Skeletal muscle satellite cell (primary cell): ENCODE results near the gene RREB1. TPM values are rescaled to one million over a fixed set of nuclear protein-coding genes. Genes with fewer than 3 reads are reported as not detected.

ENCODE experiments used
- H3K27me3 ChIP-seq: 2 replicates; pipeline ENCODE4 v1.7.0; 2013; ENCODE audit warnings: low read length; ENCODE audit not compliant: control insufficient read depth, insufficient read depth
- H3K36me3 ChIP-seq: 2 replicates; pipeline ENCODE4 v1.7.0; 2013; ENCODE audit warnings: mild to moderate bottlenecking, control low read depth, low read length; ENCODE audit not compliant: insufficient read depth
- H3K4me1 ChIP-seq: 2 replicates; pipeline ENCODE4 v1.7.0; 2013; ENCODE audit warnings: low read length; ENCODE audit not compliant: control insufficient read depth, insufficient read depth
- H3K4me2 ChIP-seq: 2 replicates; pipeline ENCODE4 v1.7.0; 2013; ENCODE audit warnings: mild to moderate bottlenecking, low read length
- H3K4me3 ChIP-seq: 2 replicates; pipeline ENCODE4 v1.7.0; 2013; ENCODE audit warnings: low read length
- H3K9ac ChIP-seq: 2 replicates; pipeline ENCODE4 v1.7.0; 2013; ENCODE audit warnings: mild to moderate bottlenecking, low read depth, low read length, moderate library complexity
- H3K9me3 ChIP-seq: replicated peaks from 2 replicates; pipeline ENCODE4 v1.7.0; 2013; ENCODE audit warnings: mild to moderate bottlenecking, control low read depth, low read length
- total RNA-seq: library from RNA; depleted of rRNA; stranded (reverse); fragments of >200 nt; gene quantifications from 2 replicates; pipeline ENCODE4 v1.2.3, GENCODE V29; 2012; rRNA removed

The RREB1 gene, protein sequence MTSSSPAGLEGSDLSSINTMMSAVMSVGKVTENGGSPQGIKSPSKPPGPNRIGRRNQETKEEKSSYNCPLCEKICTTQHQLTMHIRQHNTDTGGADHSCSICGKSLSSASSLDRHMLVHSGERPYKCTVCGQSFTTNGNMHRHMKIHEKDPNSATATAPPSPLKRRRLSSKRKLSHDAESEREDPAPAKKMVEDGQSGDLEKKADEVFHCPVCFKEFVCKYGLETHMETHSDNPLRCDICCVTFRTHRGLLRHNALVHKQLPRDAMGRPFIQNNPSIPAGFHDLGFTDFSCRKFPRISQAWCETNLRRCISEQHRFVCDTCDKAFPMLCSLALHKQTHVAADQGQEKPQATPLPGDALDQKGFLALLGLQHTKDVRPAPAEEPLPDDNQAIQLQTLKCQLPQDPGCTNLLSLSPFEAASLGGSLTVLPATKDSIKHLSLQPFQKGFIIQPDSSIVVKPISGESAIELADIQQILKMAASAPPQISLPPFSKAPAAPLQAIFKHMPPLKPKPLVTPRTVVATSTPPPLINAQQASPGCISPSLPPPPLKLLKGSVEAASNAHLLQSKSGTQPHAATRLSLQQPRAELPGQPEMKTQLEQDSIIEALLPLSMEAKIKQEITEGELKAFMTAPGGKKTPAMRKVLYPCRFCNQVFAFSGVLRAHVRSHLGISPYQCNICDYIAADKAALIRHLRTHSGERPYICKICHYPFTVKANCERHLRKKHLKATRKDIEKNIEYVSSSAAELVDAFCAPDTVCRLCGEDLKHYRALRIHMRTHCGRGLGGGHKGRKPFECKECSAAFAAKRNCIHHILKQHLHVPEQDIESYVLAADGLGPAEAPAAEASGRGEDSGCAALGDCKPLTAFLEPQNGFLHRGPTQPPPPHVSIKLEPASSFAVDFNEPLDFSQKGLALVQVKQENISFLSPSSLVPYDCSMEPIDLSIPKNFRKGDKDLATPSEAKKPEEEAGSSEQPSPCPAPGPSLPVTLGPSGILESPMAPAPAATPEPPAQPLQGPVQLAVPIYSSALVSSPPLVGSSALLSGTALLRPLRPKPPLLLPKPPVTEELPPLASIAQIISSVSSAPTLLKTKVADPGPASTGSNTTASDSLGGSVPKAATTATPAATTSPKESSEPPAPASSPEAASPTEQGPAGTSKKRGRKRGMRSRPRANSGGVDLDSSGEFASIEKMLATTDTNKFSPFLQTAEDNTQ (N-terminal part only)
- 14.2 and 14.7 TPM in 2 replicates for total RNA-seq

DNA sequence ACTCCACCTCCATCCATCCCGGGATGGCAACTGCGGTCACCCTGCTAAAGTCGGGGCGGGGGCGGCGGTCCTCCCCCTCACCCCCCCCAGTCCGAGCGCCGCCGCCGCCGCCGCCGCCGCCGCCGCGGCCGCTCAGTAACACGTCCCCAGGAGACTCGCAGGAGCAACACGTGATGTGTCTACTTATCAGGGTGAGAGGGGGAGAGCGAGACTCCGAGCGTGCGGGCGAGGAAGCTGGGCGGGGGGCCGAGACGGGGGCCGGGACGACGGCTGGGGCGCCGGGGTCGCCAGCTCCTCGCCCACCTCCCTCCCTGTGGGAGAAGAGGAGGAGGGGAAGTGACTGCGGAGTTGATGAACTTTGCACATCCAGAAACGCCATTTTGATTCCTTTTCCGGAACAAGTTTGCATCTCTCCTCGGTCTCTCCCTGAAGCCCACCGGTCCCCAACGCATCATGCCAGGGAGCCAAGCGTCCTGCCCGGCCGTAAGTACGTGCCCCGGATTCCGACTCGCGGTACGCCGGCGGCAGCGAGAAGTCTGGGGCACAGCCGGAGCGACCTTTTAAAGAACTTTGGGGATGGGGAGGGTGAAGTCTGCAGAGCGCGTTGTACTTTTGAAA, at the start of gene RREB1:
Gene RREB1, plus strand, starts transcription at position 384 of the 618 bp plus-strand sequence. CDS start 73,951 bp downstream, outside the sequence.
- H3K4me2 ChIP-seq = peak within 1 kb of the TSS; percentile 83
- H3K4me1 ChIP-seq = peaks cover 31% of the 10 kb centered on the region
- H3K27me3 ChIP-seq = no peaks in the 10 kb centered on the region
- peak within 1 kb of the TSS; percentile 90 for H3K9ac ChIP-seq
- no peaks in the 10 kb centered on the region for H3K9me3 ChIP-seq
- H3K4me3 ChIP-seq = peak within 1 kb of the TSS; percentile 93
- no peaks in the 10 kb centered on the region for H3K36me3 ChIP-seq

DNA sequence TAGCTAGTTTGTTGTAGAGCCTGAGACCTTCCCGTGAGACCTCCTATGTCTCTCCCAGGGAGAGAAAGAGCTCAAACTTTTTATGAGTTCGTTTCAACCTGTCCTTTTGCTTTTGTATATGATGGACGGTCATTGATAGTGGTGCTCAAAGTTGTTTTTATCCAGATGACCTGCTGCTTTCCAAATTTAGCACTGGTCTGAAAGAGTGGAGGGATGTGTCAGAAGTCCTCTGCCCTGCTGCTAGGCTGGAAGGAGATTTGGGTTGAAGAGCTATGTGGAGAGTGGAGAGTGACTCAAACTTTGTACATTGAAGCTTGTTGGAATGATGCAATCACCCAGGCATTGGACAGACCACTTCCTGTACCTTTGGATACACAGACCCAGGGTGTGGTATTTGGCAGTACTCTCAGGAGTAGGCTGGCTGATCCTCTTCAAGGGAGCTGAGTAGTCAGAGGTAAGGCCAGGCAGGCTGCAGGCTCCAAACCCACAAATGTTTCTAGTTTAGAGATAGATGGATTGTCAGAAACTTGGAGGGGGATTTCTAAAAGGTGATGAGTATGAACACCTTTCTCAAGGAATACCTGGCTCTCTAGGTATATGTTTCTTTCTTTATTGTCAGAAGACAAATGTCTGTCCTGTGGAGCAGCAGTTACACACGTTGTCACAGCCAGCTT, 49.4 kb upstream of the RREB1 start:
- no peak overlapping the region for H3K4me3 ChIP-seq
- H3K27me3 ChIP-seq = no peaks in the 10 kb centered on the region
- peak overlapping the region; percentile 56 for H3K4me2 ChIP-seq
- H3K9me3 ChIP-seq = no peaks in the 10 kb centered on the region
- no peak overlapping the region for H3K9ac ChIP-seq
- peaks cover 14% of the 10 kb centered on the region for H3K4me1 ChIP-seq
- no peaks in the 10 kb centered on the region for H3K36me3 ChIP-seq

DNA sequence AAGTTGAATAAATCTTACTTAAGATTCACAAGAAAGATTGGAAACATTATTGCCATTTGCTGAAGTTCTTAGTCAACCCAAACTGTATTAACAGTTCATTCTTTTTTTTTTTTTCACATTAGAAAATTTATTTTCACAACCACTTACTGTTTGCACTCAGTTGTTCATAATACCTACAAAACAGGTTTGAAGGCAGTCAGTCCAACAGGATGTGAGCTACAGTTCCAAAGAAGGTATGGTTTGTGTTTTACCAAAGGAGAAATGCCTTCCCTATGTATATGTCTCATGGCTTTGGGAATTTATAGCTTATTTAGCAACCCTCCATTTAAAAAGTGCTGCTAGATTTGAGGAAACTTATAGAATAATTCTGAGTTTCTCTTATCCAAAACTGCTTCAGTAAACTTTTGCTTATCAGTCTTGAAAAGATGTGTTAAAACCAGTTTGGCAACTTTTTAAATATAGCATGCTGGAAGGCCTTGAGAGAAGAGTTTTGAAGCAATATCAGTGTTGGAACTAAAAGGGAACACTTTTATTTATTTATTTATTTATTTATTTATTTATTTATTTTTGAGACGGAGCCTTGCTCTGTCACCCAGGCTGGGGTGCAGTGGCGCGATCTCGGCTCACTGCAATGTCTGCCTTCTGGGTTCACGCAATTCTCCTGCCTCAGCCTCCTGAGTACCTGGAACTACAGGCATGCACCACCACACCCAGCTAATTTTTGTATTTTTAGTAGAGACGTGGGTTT, 46.8 kb upstream of the RREB1 start:
- peaks cover 14% of the 10 kb centered on the region for H3K4me1 ChIP-seq
- no peak overlapping the region for H3K9ac ChIP-seq
- H3K36me3 ChIP-seq = no peaks in the 10 kb centered on the region
- no peaks in the 10 kb centered on the region for H3K27me3 ChIP-seq
- H3K4me2 ChIP-seq = no peak overlapping the region
- no peak overlapping the region for H3K4me3 ChIP-seq
- H3K9me3 ChIP-seq = no peaks in the 10 kb centered on the region

DNA sequence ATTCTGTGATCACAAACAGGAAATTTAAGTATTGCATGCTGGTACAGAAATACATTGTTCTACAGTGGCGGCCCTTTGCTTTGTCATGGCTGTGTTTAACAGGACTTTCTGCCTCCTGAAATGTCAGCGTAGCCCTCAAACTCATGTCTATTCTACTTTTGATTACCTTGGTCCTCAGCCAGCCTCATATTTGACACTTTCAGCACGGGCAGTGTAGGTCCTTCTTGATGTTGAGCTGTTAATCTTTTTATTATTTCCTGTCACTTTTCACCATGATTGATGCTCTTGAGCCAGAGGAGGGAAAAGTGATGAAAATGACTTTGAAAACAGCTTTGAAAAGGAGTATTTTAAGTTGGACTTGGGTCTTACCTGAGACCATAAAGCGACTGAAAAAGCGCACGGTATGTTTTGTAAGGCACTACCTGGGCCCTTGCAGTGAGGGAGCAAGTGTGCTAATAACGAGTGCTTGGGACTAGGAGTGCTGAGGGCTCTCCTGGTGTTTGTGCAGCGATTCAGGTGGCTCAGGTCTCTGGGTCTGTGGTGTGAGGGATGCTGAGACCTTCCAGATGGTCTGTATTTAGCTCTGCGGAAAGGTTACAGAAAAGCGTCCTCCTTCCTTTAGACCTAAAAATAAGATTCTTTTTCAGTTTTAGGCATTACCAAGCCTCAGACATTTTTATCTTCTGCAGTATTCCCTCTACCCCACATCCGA, 45.2 kb upstream of the RREB1 start:
- no peak overlapping the region for H3K4me3 ChIP-seq
- no peaks in the 10 kb centered on the region for H3K27me3 ChIP-seq
- peaks cover 14% of the 10 kb centered on the region for H3K4me1 ChIP-seq
- no peaks in the 10 kb centered on the region for H3K9me3 ChIP-seq
- H3K9ac ChIP-seq = no peak overlapping the region
- H3K4me2 ChIP-seq = no peak overlapping the region
- no peaks in the 10 kb centered on the region for H3K36me3 ChIP-seq

DNA sequence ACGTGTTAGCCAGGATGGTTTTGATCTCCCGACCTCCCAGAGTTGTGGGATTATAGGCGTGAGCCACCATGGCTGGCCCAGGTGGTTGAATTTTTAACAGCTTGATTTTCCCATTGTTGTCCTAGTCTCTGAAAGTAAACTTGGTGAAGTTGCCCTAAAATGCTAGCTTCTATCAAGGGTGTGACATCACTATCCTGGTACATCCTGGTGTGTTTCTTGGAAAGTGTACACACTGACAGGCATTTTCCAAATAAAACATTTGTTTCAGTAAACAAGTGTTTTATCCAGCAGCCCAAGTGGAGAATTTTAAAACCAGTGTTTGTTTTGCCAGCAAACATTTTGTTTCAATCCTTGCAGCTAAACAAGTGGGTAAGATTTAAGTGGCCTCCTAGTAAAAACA, 40.5 kb upstream of the RREB1 start:
- Histone ChIP-seq H3K4me2 (no peak overlapping the region), H3K4me3 (no peak overlapping the region), H3K36me3 (no peaks in the 10 kb centered on the region), H3K9me3 (no peaks in the 10 kb centered on the region), H3K4me1 (no peaks in the 10 kb centered on the region), H3K27me3 (no peaks in the 10 kb centered on the region), H3K9ac (no peak overlapping the region)

DNA sequence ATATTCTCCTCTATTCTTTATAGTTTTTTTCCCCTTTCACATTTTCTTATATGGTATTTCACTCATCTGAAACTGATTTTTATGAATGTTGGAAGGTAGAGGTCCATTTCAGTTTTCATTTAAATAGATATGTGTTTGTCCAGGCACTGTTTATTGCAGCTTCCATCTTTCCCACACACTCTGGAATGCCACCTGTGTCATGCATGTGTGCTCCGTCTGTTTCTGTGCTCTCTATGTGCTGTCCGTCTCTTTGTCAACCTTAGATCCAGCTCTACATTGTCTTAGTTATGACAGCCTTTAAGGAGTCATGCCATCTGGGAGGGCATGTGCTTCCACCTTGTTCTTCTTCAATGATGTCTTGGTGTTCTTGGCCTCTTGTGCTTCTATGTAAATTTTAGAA, 36.4 kb upstream of the RREB1 start:
- no peak overlapping the region for H3K4me2 ChIP-seq
- no peak overlapping the region for H3K4me3 ChIP-seq
- H3K9me3 ChIP-seq = no peaks in the 10 kb centered on the region
- H3K4me1 ChIP-seq = no peaks in the 10 kb centered on the region
- H3K9ac ChIP-seq = no peak overlapping the region
- H3K36me3 ChIP-seq = no peaks in the 10 kb centered on the region
- no peaks in the 10 kb centered on the region for H3K27me3 ChIP-seq

DNA sequence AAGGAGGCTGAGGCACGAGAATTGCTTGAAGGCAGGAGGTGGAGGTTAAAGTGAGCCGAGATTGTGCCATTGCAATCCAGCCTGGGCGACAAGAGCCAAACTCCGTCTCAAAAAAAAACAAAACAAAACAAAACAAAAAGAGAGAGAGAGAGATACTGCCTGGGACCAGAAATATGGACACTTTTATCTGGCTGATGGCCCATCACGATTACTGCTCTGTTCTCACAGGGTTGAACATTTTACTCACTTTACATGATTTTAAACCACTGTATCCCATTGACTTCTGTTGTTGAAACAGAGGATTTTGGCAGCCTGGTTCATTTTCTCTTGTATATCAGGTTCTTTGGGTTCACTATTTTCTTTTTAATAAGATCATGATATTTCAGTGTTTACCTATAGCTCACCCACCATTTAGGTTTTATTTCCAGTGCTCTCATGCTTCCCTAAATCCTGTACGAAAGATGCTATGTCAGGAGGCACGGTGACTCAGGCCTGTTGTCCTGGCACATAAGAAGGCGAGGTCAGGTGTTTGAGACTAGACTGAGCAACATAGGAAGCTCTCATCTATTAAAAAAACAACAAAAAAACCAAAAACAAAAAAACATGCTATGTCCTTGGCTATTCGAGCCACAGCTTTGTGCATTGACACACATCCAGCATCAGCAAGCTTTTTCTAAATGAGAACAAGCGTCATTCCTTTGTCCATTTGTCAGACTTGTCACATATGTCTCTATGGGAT, 34.5 kb upstream of the RREB1 start:
- H3K4me2 ChIP-seq = no peak overlapping the region
- H3K4me1 ChIP-seq = no peaks in the 10 kb centered on the region
- H3K9me3 ChIP-seq = no peaks in the 10 kb centered on the region
- no peak overlapping the region for H3K9ac ChIP-seq
- no peaks in the 10 kb centered on the region for H3K27me3 ChIP-seq
- H3K4me3 ChIP-seq = no peak overlapping the region
- no peaks in the 10 kb centered on the region for H3K36me3 ChIP-seq

DNA sequence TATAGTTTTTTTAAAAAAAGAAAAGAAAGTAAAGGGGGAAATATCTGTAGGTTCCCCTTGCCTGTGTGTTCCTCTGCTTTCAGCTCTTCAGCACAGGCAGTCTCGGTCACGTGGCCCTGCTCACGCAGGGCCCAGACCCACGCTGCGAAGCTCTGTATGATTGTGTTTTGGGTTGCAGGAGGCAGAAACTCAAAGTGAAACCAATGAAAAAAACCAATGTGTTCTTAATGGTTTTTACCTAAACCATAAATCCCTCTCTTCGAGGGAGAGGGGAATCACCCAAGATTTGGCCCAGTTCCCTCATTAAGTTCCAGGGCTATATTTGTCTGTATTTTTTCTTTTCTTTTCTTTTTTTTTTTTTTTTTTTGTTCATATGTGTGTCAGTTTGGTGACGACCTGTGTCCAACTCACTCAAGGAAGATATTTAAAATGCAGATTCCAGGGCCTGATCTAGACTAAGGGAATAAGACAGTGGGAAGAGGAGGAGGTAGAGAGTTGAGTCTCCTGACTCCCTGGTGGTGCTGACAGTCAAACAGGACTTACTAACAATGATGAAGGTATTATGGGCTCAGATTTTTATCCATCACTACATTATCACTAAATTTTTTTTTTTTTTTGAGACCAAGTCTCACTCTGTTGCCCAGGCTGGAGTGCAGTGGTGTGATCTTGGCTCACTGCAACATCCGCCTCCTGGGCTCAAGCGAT, 33.8 kb upstream of the RREB1 start:
- Histone ChIP-seq H3K27me3 (no peaks in the 10 kb centered on the region), H3K4me3 (no peak overlapping the region), H3K9me3 (no peaks in the 10 kb centered on the region), H3K36me3 (no peaks in the 10 kb centered on the region), H3K4me1 (no peaks in the 10 kb centered on the region), H3K9ac (no peak overlapping the region), H3K4me2 (no peak overlapping the region)

DNA sequence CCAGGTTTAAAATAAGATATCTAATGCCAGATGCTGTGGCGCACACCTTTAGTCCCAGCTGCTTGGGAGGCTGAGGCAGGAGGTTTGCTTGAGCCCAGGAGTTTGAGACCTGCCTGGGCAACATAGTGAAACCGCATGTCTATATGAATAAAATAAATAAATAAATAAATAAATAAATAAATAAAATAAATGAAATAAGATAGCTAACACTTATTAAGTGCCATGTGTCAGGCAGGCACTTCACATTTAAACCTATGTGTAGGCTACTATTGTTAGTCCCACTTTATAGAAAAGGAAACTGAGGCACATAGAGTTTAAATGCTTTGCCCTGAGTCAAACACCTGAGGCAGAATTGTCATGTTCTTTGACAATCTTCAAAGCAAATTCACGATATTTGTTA, 32.9 kb upstream of the RREB1 start:
- Histone ChIP-seq H3K4me3 (no peak overlapping the region), H3K9ac (no peak overlapping the region), H3K27me3 (no peaks in the 10 kb centered on the region), H3K4me1 (no peaks in the 10 kb centered on the region), H3K4me2 (no peak overlapping the region), H3K36me3 (no peaks in the 10 kb centered on the region), H3K9me3 (no peaks in the 10 kb centered on the region)
